Posterior vena cava (tissue), 2 donors: Measurements from ENCODE around the gene MSANTD4. TPM values are rescaled to one million over a fixed set of nuclear protein-coding genes. Genes with fewer than 3 reads are reported as not detected.

Experiments used
- total RNA-seq, 2 donors: library from RNA; stranded (reverse); fragmentation: NEBNext Ultra II Directional; extraction: Animal tissue kit (Norgen Biotek cat#: 25700); gene quantifications; one replicate each; pipeline ENCODE4 v1.2.1, GENCODE V29; 2021
- donor health status: DM: yes; HTN: yes; CAD: no.
- donor health status: DM: yes; HTN: yes; CAD: no.

MSANTD4 gene
- total RNA-seq, 2 donors from 2014 or later = 16.5 to 24.2 TPM

Other genes starting within 250 kb of the MSANTD4 start
- gene KBTBD3, start 55.1 kb upstream of the MSANTD4 start, total RNA-seq = 1 to 10 TPM; 4.7 to 8.3 TPM
- gene AASDHPPT, start 55.4 kb upstream of the MSANTD4 start, total RNA-seq = 10 to 100 TPM; 15.9 to 17.9 TPM